PFSK-1 (cell line): ENCODE data around the gene ONECUT2.

Experiments
- POLR2AphosphoS5 ChIP-seq: IDR thresholded peaks from 2 replicates; pipeline ENCODE4 v1.6.1; 2012; ENCODE audit warnings: low read depth, mild to moderate bottlenecking, control low read depth, low read length, moderate library complexity
- TF ChIP-seq, protein P1 (sequence below), 2 experiments: IDR thresholded peaks; 2 replicates each; pipeline versions ENCODE4 v1.6.1 to v1.8.0; 2011 to 2012; ENCODE audit warnings: low read depth in 2 of 2, low read length in 2 of 2, control low read depth in 1 of 2, inconsistent platforms in 1 of 2, mild to moderate bottlenecking in 1 of 2, moderate library complexity in 1 of 2; ENCODE audit not compliant: insufficient read depth in 1 of 2

- TF ChIP-seq POLR2AphosphoS5 = no peak
- TF ChIP-seq, protein P1, sequence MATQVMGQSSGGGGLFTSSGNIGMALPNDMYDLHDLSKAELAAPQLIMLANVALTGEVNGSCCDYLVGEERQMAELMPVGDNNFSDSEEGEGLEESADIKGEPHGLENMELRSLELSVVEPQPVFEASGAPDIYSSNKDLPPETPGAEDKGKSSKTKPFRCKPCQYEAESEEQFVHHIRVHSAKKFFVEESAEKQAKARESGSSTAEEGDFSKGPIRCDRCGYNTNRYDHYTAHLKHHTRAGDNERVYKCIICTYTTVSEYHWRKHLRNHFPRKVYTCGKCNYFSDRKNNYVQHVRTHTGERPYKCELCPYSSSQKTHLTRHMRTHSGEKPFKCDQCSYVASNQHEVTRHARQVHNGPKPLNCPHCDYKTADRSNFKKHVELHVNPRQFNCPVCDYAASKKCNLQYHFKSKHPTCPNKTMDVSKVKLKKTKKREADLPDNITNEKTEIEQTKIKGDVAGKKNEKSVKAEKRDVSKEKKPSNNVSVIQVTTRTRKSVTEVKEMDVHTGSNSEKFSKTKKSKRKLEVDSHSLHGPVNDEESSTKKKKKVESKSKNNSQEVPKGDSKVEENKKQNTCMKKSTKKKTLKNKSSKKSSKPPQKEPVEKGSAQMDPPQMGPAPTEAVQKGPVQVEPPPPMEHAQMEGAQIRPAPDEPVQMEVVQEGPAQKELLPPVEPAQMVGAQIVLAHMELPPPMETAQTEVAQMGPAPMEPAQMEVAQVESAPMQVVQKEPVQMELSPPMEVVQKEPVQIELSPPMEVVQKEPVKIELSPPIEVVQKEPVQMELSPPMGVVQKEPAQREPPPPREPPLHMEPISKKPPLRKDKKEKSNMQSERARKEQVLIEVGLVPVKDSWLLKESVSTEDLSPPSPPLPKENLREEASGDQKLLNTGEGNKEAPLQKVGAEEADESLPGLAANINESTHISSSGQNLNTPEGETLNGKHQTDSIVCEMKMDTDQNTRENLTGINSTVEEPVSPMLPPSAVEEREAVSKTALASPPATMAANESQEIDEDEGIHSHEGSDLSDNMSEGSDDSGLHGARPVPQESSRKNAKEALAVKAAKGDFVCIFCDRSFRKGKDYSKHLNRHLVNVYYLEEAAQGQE (IDR thresholded peaks at IDR 0.05; ENCODE audit: insufficient read depth in 1 of 2, low read depth in 2 of 2, low read length in 2 of 2) = no peak
Observed at GRCh38 chr18:57502624-57503023, 67.5 kb downstream of the ONECUT2 start.
